CD4-positive, alpha-beta T cell treated with Interleukin-6 for 4 hours (primary cell): ENCODE results near the gene NHLH2.

ENCODE experiments used
- DNase-seq: peaks from one replicate; pipeline ENCODE4 v3.0.0-alpha.2; 2020; ENCODE audit warnings: mixed read lengths

NHLH2 gene

DNA sequence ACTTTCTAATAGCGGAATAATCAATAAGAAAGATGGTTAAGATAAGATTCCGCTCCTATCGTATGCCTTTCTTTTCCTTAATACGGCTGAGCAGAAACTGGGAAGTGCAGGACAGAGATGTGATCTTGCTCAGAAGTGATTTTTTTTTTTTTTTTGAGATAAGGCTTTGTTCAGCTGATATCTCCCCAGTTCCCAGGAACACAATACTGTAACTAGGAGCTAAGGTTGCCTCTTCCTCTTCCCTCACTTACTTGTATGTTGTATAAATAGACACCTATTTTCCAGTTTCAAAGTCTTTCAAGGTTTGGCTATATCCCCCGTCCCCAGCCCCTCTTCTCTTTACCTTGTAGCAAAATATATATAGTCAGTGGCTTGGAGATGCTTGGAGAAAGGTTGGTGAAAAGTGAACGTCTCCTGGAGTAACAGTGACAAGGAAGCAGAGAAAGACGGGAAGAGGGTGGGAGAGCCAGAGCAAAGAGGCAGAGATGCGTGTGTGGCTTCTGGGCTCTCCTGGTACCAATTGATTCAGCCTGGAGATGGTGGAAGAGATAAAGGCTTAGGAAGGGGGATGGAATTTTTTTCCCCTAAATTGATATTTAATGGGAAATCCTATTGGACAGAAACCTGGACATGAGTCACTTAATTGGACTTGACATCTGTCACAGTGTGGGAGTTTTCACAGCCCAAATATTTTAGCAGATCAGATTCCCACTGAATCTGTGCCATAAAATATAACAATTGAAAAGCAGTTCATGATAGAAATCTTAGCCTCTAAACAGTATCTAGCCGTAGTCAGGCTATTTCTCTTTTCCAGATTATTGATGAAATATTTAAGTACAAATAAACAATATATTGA, at the start of gene NHLH2:
Gene NHLH2, minus strand, starts transcription at position 522 of the 856 bp plus-strand sequence. CDS start 2,754 bp downstream, outside the sequence.
- DNase-seq, result no peak

DNA sequence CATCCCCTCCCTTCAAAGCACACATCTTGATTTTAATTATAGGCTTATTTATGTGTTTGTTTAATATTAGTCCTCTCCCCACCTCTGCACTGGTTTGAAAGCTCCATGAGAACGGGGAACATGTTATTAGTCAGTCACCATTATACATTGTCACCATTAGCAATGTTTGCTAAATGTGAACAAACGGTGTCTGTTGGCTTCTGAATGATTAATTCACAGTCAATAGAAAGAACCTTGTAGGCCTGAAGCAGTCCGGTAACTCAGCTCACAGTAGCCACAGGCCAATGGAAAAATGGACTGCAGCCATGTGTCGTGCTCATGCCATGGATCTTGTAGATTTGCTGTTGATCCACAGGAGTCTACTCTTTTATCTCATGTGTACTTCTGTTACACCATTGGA, 49.7 kb upstream of the NHLH2 start:
- no peak for DNase-seq

DNA sequence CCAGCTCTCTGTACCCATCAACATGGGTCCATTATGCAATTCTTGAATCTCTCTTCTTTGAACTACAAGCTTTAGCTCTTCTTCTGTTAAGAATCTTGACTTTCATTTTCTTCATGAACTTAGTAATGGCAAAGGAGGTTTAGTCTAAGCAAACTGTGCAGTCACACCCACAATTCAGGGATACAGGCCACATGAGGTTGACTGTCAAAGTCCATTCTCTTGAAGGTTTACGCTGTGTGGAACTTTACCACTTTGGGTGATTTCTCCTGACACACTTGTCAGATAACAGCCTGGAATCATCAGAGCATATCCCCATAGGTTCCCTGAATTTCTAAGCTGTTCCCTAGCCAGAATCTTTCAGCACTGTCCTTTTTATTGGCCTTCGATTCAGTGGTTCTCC, 48.0 kb upstream of the NHLH2 start:
- DNase-seq, result no peak

DNA sequence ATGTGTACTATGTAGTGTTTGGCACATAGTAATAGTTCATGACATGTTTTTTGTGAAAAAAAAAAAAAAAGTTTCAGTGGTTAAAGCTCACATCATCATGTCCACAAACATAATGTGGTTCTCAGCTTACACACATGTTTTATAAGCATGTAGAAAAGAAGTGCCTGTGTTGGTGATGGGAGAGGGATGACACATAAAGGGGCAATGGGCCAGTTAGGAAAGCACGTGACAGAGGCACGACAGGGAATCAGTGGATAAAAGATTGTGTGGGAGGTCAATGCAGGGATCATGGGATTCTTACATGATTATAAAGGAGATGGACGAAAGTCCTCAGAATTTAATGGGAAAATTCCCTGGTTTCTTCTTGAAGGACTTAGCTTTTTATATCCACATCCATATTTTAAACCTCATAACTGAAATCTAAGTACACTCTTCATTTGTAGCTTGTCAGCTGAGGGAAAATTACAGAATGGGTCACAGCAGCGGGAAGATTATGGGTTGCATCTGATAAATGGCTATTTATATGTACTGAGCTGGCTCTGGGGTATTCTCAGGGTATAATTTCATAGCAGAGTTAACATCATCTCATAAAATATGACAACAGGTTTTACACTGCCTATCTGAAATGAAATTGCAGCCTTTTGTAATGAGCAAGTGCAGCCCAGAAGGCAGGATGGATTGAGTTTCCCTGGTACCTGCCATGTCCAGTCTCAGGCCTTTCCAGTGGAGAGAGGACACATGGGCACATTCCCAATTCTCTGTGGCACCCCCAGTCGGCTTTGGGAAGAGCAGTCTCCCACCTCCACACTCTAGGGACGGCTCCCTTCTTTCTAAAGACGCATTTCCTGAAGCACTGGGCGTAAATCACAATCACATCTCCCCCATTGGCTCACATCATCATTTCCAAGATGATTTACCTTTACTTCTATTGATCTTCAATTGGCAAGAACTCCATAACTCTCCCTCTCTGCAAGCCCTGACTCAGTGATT, 42.3 kb upstream of the NHLH2 start:
- no peak for DNase-seq

DNA sequence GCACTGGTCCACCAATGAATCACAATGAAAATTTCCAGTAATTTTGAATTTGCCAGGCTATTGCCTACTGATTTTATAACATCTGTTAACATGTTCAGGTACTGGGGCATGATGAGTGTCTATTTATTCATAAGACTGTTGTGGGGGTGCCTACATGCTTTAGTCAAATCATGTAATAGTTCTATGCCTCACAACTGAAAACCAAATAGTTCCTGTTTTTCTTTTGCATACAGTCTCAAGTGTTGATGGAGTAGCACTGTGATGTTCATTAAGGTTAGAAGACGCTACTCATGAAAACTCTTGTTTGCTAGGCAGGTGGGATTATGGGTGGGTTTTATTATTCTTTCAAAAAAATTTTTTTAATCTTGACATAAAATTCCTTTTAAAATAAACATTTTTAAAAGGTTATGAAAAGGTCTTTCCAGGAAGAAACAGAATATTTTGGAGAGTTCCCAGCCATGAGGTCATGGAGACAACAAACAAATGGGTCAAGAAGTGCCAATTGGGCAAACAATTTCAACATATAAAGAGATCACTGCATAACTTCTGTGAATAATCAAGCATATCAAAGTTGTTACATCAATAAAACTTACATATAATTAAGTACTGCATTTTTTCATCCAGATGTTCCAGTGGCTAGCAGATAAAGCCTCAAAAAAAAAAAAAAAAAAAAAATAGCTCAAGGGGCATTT, 40.2 kb upstream of the NHLH2 start:
- no peak for DNase-seq

DNA sequence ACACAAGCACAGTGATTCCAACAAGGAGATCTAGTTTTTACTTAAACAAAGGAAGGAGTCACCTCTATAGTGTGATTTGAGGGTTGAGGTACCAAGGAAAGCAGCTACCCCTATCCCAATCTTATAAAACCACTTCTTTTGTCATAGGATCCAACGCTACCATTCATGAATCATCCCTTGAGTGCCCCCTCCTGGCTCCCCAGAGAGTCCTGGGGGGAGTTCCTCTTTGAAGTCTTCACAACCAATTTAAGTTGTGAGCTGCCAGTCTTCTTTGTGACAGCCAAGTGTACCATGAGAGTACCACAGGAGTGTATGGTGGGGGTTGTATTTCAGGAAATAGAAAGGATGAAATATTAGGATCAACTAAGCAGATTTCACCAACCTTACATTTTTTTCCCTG, 39.1 kb upstream of the NHLH2 start:
- DNase-seq, result no peak

DNA sequence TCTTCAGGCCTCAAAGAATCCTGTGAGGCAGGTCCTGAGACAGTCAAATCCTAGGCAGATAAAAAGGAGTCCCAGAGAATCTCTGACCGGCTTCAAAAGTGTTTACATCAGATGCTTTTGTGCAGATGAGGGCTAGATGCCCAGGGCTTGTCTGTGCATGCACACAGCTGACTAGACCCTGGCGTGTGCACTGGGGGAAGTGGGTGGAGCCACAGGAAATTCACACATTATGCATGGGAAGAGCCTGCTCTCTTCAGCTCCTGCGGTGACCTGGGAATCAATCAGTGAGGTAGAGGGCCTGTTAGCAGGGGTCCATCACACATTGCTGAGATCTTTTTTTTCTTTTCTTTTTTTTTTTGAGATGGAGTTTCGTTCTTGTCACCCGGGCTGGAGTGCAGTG, 36.6 kb upstream of the NHLH2 start:
- no peak for DNase-seq

DNA sequence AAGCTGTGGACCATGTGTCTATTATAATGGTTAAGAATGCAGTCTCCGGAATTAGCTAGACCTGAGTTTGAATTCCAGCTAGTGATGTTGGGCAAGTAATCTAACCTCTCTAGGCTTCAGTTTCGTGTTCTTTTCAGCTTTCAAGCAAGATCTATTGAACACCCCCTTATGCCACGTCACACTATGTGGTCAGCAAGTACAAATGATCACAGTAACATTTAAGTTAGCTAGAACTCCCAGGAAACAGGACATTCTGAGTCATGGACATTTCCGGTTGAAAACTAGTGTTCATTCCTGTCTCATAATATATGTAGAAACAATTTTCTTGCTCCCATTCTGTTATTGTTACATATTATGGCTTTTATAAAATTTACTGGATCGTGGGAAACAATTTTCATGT, 34.0 kb upstream of the NHLH2 start:
- DNase-seq, result no peak

DNA sequence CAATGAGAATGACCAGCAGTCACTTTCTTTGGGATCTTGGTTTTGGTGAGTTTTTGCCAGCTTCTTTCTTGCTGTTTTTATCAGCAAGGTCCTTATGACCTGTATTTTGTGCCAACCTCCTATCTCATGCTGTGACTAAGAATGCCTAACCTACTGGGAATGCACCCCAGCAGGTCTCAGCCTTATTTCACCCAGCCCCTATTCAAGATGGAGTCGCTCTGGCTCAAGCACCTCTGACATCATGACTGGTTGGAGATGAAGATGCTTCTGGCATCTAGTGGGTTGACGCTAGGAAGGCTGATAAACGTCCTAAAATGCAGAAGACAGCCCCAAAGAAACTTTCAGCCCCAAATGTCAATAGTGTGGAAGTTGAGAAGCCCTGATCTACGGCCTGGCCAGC, 33.6 kb upstream of the NHLH2 start:
- no peak for DNase-seq

DNA sequence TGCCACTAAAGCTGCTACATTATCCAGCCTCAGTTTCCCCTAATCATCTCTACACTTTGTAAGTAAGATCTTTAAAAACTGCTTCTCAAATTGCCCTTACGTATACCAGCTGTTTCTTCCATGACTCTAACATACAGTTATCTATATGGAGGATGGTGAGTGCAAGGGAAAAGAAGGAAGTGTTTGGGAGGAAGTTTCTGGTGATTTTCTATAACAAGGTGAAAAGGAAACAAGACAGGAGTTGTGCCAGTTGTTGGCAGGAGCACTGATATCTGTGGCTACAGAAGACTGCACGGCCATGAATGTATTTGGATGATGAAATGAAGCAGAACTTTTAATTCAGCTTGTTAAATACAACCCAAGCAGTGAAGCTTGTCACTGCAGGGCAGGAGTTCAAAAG, 32.3 kb upstream of the NHLH2 start:
- DNase-seq, result no peak

DNA sequence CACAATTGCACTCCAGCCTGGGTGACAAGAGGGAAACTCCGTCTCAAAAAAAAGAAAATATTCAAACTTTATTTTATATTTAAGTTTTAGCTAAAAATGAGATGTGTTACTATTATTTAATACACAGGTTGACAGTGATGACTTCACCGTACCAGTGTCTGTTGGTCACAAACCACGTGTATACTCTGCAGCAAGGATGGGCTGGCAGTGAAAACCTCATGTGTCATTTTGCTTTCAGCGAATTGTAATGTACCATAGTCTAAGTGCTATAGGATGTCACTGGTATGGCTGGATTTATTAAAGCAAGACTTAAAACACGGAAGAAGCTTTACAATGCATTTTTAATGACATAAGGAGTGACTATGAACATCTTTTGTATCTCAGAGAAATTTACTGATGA, 28.1 kb upstream of the NHLH2 start:
- DNase-seq, result no peak

DNA sequence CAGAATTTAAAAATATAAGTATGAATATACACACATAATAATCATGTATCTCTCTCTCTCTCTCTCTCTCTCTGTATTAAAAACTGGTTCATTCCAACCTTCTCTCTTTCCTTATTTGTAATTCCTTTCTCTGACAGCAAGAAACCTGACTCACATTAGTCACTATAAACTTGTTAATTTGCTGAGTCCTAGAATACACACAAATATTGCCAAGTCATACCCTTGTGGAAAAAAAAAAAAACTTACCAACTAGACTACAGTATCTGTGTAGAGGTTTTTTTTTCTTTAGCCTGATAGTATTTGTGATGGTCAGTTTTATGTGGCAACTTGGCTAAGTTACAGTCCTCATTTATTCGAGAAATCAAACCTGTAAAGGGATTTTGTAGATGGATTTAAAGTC, 26.3 kb upstream of the NHLH2 start:
- DNase-seq, result no peak

DNA sequence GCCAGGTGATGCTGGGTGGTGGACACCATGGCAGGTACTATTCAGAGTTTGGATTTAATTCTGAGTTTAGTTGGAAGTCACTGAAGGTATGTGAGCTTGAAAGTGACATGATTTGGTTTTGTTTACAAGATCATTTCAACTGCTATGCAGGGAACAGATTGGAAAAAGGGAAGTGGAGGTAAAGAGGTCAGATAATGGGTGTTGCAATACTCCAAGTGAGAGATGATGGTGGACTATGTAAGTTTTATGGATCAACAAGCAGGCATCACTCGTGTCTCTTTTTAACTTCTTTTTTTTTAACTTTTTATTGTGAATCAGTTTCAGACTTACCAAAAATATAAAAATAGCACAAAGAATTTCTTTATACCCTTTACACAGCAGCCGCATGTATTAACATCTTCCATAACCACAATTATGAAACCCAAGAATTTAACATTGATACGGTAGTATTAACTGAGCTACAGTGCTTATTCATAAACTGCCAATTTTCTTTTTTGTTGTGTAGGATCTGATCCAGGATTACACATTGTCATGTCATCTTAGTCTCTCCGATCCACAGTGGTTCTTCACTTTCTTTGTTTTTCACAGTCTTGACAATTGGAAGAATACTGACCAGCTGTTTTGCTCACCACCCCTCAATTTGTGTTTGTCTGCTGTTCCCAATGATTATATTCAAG, 24.9 kb upstream of the NHLH2 start:
- DNase-seq, result no peak

DNA sequence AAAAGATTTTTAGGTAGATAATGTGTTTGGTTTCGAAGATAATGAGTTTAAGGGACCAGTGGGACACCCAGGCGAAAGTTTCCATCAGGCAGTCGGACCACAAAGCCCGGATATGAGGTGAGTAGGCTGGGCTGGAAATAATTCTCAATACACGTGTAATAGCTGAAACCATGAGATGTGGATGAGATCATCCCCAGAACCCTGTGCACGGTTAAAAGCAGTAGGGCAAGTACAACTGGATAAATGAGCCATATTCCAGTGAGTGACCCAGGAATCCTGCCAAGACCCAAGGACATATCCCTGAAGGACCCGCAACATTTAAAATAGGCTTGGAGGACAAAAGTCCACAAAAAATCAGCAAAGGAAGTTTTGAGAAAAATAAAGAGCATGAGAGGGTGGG, 21.5 kb upstream of the NHLH2 start:
- no peak for DNase-seq

DNA sequence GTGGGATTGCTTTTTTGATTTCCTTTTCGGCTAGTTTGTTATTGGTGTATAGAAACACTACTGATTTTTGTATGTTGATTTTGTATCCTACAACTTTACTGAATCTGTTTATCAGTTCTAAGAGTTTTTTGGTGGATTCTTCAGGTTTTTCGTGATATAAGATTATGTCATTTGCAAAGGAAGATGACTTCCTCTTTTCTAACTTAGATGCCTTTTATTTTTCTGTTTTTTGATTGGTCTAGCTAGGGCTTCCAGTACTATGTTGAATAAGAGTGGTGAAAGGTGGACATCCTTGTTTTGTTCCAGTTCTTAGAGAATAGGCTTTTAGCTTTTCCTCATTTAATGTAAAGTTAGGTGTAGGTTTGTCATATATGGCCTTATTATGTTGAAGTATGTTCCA, 13.1 kb upstream of the NHLH2 start:
- DNase-seq, result no peak

DNA sequence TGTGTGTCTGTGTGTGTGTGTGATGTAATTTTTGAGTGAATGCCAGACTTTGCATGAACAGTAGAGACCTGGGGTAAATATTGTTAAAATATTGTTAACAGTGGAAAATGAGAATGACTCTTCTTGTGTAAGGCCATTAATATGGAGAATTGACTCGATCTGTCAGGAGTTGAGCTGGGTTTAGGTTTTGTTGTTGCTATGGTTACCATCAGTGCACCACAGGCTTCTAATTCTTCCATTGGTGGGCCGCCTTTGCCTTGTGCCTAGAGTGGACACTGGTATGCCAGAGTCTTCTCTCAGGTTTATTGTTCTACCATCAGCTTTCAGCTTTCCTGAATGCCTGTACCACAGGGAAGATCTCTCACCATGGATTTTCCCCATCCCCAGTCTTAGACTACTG, 10.0 kb upstream of the NHLH2 start:
- DNase-seq, result no peak

DNA sequence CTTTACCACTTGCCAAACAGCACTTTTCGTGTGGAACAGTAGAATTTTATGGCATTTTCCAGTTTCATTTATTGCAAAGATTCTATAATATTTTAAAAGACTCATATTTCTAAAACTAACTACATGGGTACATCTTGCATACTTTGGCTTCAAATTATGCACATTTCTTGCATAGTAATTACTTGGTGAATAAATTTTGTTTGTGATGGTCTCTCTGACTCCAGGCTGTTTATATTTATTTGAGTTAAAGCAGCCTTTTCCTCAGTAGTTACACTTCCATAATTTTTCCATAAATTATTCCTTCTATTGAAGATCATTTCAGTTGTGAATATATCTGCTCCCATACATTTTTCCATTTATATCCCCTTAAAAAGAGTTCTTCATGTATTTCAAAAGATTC, 6.9 kb upstream of the NHLH2 start:
- no peak for DNase-seq

DNA sequence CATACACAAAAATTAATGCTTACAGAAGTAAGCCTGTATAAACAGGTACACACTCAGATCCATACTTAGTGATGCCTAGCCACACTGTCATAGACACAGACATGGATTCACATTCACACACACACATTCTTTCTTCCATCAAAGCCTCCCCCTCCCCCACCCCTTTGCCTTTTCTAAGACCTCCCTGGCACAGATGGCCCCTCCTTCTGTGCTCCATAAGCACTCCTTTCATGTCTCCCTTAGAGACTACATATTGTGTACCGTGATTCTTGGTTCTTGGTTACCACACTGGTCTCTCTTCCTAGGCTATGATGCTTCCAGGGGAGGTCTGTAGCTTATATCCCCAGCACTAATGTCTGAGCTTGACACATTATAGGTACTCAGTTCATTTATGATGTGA, 2.0 kb upstream of the NHLH2 start:
- no peak for DNase-seq

DNA sequence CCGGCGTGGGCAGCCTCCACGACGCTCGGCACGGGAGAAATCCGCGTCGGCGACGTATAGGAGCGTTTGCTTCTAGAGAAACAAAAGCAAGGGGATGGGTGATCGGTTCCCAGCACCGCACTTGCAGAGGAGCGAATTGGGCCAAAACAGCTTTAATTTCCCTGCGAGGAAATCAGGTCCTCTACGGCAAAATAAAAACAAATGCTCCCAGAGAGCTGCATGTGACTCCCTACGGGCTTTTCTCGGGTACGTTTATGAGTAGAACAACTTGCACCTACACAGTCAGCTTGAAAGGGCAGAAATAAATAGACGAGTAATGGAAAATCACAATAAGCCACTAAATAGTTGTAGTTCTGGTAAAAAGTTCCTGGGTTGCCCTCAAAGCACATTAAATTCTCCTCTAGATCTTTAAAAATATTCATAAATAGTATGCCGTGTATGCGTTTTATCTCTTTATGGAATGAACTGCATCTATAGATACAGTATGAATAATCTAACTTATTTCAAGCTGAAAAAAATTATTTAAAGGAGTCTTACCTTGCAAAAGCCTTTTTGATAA, 1.2 kb downstream of the NHLH2 start:
- no peak for DNase-seq

DNA sequence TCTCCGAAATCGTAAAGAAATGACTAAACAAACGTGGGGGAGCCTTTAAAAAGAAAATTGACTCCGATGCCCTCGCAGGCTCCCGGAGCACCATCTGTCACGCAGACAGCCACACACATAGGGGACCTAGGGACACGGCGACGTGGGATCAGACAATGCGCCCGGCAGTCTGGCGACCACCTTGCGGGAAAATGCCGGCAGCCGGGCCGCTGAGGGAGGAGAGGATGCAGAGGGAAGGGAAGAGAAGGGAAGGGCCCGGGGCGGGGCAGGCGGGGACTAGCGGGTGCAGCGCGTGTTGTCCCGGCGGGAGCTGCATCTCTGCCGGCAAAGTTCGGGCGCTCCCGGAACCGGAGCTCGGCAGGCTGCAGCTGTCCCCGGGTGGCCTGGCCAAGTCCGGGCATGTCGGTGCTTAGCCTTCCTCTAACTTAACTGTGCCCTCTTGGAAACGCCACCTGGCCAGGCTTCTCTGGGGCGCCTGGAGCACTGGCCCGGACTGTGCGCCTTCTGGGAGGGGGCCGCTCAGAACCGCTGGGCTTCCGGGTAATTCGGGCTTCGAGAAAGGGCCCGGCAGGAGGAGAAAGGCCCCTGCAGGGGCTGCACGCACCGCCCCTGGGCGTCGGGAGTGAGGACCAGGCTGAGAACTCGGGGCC, 1.8 kb downstream of the NHLH2 start:
- no peak for DNase-seq

DNA sequence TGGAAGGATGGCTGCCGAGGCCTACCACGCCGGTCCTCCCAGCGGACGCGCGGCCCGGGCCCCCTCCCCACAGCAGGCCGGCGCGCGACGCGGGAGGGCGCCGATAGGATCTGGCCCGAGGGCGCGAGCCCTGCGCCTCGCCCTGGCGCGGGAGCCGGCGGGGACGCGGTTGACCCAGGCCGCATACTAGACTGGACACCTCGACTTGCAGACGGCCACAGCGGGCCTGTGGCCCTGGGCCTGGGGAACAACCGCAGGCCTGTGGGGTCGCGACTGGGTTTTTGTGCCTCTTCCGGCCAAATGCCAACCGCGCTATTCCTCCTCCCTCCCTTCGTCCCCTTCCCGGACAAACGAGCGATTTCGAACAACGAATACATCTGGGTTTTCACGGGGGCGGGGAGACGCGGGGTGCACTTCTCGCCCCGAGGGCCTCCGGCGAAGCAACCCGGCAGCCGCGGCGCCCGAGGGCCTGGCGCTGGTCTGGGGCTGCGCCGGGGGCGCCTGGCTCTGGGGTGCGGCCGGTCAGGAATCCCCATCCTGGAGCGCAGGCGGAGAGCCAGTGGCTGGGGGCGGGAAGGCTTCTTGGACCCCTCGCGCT, 2.4 kb downstream of the NHLH2 start:
- no peak for DNase-seq
